GM21717 (cell line): Measurements from ENCODE around the gene LRBA.

Source experiments
- ATAC-seq: cut with Tn5 transposase; IDR thresholded peaks from one replicate; pipeline ENCODE4 v1.9.1; 2021; ENCODE audit warnings: mild to moderate bottlenecking, moderate library complexity; ENCODE audit not compliant: unreplicated experiment

The LRBA gene

DNA sequence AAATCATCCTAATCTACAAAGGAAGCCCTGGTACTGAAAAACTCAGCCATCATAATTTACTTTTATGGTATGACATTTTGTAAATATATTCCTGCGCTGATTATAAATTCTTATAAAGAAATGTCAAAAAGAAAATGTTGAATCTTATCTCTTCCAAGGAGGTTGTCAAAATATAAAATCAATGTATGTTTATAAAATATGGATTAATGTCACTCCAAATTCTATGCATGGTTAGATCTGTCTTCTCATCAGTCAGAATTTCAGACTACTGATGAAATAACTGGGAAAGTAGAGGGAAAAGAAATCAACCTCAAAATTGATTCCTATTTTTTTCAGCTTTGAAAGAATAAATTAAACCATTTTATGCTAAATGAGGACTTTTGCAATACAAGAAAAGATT lies 553.1 kb downstream of the LRBA start:
- ATAC-seq: no peak

DNA sequence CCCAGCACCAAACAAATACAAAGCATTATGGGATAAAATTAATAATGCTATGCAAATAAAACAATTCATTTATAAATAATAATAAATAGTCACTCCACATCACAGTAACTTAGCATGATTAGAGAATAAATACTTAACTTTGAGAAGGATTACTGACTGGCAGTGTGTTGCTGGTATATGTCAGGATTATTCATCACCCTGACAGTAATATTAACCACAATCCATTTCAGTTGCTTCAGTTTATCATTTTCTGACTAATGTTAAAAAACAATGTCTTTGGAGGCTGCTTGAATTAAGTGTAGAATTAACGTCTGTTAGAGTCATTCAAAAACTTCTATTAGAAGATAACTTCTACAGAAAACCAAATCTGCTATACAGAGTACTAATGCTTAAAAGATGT lies 557.3 kb downstream of the LRBA start:
- ATAC-seq: no peak

DNA sequence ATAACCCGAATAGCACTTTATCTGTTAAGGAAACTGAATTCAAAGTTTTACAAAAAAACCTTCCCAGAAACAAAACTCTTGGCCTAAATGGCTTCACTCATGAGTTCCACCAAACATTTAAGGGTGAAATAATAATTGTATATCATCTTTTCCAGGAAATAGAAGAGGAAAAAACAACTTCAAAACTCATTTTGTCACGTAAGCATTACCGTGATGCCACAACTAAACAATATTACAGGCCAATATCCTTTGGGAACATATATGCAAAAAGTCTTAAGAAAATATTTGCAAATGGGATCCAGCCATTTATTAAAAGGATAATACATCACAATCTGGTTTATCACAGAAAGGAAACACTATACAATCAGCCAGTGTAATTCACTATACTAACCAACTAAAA lies 563.2 kb downstream of the LRBA start:
- no peak for ATAC-seq

DNA sequence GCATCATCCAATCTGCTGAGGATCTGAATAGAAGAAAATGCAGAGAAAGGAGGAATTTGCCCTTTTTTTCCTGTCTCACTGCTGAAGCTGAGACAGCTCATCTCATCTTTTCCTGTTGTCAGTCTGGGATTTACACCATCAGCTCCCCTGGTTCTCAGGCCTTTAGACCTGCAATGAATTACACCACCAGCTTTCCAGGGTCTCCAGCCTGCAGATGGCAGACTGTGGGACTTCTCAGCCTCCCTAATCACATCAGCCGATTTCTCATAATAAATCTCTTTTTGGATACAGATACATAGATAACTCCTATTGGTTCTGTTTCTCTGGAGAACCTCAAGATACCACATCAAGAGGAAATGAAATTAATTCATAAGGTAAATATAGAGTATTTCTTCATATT lies 567.7 kb downstream of the LRBA start:
- ATAC-seq: no peak

DNA sequence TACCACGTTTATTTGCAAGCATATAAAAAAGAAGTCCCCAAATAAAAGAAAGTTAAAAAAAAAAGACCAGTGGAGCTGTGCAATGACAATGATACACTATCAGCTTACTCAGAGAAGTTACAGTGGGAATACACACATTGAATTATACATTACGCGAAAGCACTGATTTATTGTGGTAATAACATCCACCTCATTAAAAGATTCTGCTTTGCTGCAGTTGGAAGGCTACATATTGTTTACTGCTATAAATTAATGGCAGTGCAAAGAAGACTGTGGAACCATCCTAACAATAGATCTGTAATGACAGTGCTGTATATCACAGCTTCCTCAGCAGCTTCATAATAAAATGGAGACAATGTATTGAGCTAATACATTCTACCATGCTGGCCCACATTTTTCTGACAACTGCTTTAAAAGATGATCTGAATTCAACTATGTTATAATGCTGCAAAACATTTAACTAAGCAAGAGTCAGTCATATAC lies 575.6 kb downstream of the LRBA start:
- no peak for ATAC-seq

DNA sequence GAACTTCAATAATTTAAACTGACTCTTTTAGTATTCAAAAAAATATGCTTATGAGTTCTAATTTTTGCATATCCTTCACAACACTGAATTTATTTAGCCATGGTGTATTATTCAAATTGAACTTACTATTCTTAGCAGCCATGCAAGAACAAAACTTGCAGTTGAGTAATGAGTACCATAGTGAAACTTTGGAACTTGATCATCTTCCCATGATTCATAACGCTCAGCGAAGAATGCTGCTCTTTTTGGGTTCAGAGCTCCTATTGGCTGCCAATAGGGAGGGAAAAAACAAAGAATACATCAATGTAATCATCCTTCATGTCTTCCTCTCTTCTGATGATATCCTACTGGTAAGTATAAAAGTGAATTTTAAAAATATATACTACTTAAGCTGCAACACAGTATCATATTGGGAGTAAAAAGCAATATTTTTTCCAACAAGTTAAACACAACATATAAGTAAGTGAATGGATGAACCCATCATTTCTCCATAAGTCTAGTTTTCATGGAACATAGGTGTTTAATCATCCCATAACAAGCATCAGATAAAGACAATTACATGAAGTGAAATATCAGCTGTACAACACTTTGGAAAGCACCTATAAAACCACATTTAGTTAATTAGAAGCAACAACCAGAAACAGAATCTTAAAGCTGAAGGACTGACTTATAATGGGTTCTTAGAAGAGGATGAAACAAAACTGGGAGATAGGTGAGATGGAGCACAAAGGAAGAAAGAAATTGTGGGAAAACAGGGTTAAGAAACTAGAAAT lies 578.3 kb downstream of the LRBA start:
- no peak for ATAC-seq

DNA sequence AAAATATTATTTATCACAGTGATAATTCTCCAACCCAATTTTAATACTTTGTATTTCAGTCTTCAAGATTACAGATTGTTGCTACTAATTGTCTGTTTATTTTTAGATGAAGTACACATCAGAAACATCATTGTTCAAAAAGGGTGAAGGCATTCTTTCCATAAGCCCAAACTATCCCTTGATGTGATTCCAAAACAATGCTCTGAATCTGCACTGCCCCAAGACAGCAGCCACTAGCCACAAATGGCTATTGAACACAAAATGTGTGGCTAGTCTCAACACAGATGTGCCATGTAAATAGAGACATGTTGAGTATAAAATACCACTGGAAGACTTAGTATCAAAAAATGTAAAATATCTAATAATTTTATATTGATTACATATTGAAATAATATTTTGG lies 583.9 kb downstream of the LRBA start:
- ATAC-seq: no peak

DNA sequence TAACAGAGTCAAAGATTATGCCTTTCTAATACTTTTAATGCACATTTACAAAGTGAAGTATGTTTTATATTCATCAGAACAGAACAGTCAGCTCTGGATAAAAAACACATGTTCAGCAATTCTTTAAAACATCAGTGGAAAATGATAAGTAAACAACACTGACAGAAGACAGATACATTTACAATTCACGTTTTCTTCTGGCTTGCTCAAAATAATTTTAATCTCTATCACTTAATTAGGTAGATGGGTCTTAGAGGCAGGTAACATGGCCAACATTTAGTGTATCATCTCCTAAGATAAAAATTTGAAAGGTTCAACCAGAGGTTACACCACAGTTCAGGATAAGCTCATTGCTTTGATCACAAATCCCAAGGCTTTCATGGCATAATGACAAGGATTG lies 589.9 kb downstream of the LRBA start:
- ATAC-seq: no peak

DNA sequence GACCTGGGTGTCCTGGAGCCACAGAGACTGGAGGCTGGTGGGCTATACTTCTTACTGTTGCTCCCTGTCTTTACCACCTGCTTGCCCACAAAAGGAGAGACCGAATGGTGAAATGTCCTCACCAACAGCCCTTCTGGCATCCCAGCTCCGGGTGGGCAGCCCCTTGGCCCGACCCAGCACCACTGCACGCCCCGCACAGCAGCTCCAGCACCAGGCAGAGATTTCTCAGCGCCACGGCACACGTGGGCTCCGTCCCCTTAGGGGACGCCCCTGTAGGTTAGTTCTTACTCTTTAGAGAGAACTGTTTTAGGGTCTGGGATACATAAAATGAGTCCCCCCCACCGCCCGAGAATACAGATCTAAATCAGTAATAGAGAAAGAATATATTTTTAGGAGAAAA lies 591.6 kb downstream of the LRBA start:
- no peak for ATAC-seq

DNA sequence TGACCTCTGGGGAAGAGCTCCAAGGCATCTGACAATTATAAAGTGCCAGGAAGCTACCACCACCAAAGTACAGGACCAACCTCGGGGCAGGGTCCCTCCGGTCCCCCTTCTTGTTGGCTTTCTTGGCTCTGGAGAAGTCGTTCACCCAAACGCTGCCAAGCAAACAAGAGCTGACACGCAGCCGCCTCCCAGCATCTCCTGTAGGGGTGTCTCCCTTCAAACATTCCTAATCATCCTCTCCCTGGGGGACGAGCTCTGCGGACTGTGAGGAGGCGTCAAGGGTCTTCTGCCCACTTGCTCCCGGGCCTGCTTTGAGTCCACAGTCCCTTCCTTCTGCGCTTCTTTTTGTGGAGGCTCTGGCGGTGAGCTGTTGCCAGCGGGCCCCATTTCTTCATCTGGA lies 592.0 kb downstream of the LRBA start:
- ATAC-seq: no peak

DNA sequence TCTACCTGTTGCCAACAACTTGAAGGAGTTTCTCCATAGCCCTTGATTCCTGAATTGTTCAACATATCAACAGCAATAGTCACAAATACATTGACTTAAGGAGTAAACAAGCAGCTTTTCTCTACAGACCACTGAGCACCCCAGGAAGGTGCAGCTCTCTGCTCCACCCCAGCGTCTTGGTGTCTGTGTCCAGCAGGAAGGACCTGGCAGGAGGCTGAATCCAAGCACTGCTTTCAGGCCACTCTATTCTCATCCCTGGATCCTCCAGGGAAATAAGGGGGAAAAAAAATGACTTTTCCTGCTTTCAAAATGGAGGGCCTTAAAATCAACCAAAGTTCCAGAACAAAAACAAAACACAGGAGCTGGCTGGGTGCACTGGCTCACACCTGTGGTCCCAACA lies 593.5 kb downstream of the LRBA start:
- ATAC-seq: no peak

DNA sequence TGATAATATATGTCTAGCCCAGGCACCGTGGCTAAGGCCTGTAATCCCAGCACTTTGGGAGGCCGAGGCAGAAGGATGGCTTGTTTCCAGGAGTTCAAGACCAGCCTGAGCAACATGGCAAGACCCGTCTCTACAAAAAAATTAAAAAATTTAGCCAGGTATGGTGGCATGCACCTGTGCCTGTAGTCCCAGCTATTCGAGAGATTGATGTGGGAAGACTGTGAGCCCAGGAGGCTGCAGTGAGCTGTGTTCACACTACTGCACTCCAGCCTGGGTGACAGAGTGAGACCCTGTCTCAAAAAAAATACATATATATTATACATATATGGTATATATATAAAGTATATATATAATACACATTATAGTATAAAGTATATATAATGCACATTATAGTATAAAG lies 595.1 kb downstream of the LRBA start:
- ATAC-seq: no peak

DNA sequence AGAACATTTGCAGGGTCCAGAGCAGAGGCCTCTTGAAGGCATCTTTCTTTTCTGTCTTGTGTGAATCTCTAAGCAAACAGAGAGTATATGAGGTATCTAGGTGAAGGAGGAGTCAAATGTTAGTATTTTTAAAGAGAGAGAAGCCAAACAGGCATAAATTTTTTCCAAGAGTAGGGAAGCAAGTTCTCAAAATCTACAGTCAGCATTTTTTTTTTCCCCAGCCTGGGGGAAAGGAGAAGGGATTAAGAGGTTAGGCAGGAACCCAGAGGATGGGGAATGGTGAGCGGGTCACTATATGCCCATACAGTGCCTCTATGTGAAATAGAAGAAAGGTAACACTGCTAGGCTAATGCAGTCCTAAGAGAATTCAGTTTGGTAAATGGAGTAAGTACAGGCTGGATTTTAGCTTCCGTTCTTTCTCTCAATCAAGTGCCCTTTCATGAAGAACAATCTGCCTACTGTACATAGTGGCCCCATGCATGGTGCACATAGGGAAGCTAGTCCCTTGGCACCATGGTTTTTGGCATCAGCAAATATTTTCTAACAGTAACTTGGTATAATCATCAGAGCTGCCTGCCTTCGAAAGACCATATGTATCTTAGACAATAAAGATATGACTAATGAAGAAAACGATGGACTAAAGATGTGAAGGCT lies 596.2 kb downstream of the LRBA start:
- no peak for ATAC-seq

DNA sequence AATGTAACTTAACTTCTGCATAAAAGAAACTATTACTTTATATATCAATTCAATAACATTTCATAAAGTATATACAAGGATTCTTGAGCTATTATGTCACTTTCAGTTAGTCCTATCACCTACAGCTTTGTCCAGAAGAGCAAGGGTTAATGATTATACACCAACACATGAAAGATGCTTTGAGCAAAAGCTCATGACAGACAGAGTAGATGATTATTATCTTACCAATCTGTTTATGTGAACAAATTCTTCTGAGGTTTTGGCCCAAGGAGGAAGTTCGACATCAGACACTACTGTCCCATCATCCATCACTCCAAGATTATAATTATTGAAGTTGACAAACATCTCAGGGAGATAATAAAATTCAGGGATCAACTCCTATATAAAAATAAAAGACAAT lies 599.9 kb downstream of the LRBA start:
- no peak for ATAC-seq

DNA sequence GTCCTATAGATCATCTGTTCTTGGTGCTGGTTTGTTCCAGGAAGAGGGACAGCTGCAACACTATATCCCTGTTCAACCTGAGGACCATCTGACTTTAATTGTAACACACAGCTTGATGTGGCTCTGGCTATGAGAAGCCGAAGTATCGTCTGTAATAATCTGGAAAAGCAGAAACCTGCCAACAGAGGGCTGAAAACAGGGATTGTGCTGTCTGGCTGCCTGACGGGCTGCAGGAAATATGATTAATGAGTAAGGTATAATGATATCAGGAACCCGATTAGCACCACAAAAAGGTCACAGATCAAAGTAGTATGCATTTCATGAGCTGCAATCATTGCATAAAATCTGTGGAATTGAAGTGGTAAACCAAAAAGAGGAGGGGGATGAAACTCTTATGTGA lies 603.6 kb downstream of the LRBA start:
- no peak for ATAC-seq

DNA sequence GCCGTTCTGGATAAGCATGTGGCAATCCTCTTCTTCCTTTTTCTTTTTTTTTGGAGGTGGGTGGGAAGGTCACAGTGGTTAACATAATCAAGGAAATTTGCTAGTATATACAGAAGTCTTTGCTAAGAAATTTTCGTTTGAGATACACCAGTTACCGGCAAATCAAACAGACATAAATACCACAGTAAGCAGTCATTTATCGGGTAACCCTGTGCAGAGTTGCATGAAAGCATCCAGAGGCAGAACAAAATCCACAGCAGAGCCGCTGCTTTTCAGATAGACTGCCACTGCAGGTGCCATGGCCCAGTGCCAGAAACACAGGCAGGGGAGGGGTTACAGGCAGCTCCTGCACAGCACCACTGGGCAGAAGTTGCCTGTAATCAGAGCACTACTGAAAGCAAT lies 612.2 kb downstream of the LRBA start:
- ATAC-seq: peak; percentile 74

DNA sequence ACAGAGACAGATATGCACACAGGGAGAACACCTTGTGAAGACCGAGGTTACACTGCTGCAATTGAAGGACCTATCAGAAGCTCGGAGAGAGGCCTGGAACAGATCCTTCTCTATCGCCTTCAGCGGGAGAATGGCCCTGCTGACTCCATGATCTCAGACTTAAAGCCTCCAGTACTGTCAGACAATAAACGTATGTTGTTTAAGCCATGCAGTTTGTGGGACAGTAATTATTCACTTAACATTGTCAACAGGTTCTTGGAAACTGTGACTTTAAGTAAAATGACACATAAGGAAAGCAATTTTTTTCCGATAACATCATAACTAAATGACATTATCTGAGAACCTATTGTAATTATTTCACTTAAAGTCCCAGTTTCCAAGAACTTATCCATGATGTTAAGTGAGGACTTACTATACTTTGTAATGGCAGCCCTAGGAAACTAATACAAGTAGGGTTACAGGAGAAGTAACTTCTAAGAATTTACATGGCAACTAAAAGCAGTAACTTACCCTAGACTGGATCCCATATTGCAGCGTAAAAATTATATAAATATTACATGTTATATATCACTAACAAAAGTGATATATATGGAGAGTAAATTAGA lies 613.9 kb downstream of the LRBA start:
- ATAC-seq: no peak

DNA sequence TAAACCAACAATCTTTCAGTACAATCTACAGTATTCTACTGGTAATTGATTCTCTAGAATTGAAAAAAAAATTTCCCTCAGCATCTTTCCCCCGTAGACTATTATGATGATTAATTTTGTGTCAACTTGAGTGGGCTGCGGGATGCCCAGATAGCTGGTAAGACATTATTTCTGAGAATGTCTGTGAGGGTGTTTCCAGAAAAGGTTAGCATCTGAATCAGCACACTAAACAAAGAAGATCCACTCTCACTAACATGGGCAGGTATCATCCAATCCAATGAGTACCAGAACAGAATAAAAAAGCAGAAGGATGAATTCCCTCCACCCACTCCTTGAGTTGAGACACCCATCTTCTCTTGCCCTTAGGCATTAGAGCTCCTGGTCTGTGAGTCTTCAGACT lies 619.2 kb downstream of the LRBA start:
- ATAC-seq: no peak

DNA sequence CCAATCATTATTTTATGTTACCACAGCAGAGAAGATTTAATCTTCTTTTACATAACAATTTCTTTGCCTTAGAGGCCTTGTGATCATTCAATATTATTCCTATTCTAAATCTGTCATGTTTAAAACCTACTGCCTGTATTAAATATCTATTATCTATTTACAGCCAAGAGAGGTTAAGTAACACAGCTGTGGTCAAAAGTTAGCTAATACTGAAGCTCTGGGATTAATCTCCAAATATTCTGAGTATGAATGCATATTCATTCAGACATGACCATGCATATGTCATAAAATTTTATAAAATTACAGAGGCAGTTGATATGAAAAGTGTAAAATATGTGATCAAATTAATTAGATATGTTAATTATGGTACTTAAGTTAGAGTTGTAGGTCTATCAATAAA lies 621.0 kb downstream of the LRBA start:
- no peak for ATAC-seq

DNA sequence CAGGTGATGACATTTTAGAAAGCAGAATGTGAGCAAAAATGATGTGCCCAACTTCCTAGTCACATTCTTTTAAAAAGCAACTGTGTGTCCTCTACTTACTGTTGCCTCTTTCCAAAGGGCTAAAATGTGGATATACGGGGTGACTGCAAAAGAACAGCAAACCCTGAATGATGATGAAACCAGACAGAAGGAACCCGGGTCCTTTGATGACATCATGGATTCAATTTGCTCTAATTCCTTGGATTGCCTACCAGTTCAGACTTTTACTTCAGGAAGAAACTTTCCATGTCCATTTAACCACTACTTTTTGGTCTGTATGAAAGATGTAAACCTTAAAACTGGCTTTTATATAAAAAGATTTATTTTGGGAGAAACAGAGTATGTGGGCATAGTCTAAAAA lies 624.0 kb downstream of the LRBA start:
- ATAC-seq: no peak

DNA sequence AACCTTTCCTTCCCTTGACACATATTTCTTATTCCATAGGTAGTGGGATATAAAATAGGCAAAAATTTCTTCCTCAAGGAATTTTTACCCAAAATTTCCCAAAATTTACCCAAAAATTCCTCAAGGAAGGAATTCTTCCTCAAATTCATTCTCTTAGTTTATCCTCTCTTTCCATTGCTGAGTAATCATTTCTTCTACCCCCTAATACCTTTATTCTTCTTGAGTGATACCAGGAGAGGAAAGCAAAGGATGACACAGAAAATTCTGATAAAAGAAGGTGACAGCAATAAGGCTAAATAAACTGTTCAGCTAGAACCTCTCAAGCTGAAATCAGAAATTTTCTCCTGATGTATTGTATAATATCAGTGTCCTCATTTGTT lies 624.6 kb downstream of the LRBA start:
- no peak for ATAC-seq

DNA sequence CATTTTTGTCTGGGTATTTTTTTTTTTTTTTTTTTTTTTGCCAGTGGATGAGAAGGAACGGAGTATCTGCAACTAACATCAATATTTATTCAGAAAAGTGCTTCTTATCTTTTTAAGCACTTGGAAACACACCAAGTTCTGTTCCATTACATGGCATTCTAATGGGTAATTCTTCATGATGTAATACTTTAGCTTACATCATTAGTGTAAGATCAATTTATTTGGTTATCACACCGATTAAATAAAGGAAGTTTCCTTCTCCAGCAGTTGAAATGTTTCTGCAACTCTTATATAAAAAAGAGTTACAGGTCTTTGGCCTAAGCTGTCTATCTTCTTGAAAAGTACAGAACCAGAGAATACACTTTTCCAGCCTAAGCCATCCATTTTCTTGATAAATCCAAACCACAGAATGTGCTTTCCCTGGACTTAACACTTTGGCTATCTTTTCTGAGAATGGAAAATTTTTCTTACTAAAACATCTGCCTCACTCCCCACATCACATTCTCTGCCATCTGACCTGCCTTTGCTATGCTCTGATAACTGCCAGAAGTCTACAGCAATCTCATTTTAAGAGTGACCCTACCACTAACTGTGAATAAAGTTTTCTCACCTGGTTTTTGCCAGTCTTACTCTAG lies 625.1 kb downstream of the LRBA start:
- ATAC-seq: no peak
